GM11168 (cell line): ENCODE measurements around the gene KRTAP10-9.
"Not testable (repeated sequence)": the region's sequence is repeated elsewhere in the genome, so short reads cannot be mapped to it uniquely, and the experiment has no call there.

Source experiments
- in situ Hi-C: fragments of 300-500 bp; cut with MboI; formaldehyde crosslinking; loops from one replicate; pipeline ENCODE4 v1.12.0; 2022; ENCODE audit warnings: low sequenced_read_pairs; ENCODE audit not compliant: unreplicated experiment

The KRTAP10-9 gene, protein sequence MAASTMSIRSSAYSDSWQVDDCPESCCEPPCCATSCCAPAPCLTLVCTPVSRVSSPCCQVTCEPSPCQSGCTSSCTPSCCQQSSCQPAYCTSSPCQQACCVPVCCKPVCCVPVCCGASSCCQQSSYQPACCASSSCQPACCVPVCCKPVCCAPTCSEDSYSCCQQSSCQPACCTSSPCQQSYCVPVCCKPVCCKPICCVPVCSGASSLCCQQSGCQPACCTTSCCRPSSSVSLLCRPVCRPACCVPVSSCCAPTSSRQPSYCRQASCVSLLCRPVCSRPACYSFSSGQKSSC

GRCh38 chr21:44626673-44627143, at the start of gene KRTAP10-9:
TSS of gene KRTAP10-9 (plus strand) at chr21:44627093. CDS start at chr21:44627172, 79 bp downstream.
- in situ Hi-C loops: loop anchor here (5.0 kb wide), 1 partner anchor 74 kb away; the partner anchor contains the start of gene KRTAP10-2

DNA sequence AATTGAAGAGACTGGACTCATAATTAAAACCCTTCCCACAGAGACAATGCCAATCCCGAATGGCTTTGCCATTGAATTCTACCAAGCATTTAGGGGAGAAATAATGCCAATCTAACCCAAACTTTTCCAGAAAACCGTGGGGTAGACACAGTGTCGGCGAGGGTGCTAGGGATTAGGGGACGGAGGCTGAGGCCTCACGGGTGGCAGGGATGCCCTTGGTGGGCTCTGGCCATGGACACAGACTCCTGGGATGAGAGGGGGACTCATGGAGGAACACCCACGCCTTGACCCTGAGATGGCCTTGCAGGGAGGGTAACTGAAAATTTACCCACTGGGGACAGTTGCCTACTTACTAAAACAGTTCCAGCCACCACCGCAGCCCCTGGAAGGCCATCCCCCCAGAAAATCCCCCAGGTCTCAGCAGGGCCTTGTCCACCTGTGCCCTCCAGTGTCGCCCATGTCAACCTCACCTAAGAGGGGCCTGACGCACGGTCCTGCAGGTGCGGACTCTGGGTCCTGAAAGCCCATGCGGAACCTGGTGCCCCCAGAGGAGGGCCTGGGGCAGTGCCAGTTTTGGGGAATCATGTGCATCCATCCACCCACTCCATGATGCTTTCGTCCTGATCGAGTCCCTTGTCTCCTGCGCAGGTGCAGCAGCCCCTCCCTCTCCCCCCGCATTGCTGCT, 48.4 kb upstream of the KRTAP10-9 start:
- in situ Hi-C loops: no loop called here

DNA sequence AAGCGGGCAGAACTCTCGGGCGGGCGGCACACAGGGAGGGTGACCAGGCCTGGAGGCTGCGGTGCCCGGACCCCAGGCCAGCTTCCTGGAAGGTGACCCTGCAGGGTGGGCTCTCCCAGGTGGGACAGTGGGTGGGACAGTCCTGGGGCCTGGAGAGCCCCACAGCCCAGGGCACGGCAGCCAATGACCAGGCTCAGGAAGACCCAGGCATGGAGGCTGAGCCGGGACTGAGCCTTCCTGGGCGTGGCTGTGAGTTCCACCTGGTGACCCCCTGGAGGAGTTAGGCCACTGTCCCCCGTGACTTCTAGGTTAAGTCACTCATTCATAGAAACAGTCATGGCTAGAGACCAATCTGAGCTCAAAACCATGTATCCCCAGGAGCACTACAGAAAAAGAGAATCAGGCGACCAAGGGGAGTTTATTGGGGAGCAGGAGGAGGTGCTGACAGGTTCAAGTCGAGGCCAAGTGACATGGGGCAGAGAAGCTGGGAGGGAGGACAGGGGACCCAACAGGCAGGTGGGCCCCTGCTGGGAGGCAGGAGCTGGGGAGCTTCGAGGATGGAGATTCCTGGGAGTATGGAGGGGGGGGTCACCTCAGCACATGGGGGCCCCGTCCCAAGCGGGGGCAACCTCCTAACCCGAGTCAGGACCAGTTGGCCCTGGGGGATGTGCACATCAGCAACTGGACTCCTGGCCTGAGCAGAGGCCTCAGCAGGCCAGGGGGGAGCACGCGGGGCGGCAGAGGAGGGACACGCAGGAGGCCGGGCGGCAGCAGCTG, 47.6 kb upstream of the KRTAP10-9 start:
- in situ Hi-C loops: no loop called here

GRCh38 chr21:44579833-44580144, 47.1 kb upstream of the KRTAP10-9 start:
- in situ Hi-C loops: no loop called here

DNA sequence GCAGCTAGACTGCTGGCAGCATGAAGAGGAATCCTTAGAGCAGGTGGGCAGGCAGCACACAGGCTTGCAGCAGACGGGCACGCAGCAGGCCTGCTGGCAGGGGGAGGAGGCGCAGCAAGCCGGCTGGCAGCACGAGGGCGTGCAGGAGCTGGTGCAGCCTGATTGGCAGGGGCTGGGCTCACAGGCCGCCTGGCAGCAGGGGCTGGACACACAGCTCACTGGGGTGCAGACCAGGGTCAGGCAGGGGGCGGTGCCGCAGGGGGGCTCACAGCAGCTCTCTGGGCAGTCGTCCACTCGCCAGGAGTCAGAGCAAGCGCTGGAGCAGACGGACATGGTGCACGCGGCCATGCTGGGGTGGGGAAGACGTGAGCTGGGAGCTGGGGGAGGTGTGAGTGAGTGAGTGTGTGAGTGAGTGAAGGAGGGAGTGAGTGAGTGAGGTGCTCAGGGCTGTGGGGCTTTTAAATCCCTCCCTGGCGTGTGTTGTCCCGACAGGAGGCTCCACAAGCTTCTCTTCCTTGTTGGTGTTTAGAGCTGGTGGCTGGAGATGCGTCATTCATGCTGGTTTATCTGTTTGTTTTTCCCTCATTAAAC, 46.6 kb upstream of the KRTAP10-9 start, which contains the start of gene KRTAP10-5:
Gene KRTAP10-5 (minus strand): TSS at position 374 of the 591 bp plus-strand sequence. CDS start 26 bp downstream, at position 348.
- in situ Hi-C loops: not testable (repeated sequence)

- in situ Hi-C loops: no loop called here
Observed at GRCh38 chr21:44581158-44581557, 45.7 kb upstream of the KRTAP10-9 start.

DNA sequence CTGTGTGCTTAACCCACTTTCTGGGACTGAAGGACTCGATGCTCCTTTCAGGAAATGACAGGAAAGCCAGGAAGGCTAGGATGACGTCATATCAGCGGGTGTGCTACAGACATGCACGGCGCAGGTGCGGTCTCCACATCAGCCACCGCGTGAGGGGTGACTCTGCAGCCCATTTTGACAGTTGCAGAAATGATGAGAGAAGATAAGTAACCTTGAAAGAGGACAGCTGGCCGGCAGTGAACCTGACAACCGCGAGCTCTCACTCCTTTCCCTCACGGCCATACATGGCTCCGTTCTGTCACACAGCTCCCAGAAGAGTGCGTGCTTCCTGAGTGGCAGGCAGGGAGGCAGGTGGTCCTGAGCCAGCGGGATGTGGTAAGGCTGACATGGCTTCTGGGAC, 44.8 kb upstream of the KRTAP10-9 start:
- in situ Hi-C loops: no loop called here

DNA sequence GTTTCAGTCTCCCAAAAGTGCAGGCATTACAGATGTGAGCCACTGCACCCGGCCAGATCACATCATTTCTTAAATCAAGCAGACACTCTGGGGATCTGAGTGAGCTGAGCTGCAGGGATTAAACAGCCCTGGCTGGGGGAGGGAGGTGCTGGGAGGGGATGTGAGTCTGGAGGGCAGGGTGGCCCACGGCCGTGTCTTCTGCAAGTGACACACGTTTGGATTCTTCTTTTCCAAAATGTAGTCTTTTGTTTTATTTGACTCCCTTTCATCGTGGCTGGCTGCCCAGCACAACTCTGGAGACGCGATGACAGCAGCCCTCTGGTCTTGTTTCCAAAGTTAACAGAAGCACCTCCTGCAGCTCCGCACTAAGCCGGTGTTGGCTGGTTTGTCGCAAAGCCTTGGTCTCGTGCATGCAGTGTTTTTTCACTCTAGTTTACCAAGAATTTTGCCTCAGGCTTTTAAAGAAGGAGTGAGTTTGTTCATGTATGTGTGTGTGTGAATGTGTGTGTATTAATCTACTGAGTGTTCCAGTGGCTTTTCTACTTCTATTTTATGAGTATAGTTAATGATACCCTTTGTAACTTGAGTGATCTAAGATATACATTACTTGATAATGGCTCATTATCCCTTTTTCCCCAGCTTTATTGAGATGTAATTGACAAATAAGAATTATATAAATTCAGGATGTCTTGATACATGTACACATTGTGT, 43.6 kb upstream of the KRTAP10-9 start:
- in situ Hi-C loops: no loop called here

GRCh38 chr21:44583800-44584147, 43.1 kb upstream of the KRTAP10-9 start:
- in situ Hi-C loops: no loop called here

DNA sequence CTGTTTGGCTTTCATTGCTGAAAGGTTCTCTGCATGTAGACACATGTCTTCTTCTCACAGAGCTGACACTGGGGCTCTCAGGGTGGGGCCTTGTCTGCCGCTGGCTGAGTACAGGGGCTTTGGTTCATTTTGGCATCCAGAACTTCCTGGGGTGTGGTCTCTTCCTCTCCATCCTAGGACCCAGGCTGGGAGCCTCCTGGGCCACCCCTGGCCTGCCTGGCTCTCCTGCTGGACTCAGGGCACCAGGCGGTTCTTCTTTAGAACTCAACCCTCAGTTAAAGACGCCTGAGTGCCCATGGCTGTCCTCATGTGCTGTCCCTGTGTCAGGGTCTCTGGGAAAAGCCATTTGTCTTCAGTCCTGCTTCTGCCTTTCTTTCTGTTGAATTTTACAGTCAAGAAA, 41.0 kb upstream of the KRTAP10-9 start:
- in situ Hi-C loops: no loop called here

DNA sequence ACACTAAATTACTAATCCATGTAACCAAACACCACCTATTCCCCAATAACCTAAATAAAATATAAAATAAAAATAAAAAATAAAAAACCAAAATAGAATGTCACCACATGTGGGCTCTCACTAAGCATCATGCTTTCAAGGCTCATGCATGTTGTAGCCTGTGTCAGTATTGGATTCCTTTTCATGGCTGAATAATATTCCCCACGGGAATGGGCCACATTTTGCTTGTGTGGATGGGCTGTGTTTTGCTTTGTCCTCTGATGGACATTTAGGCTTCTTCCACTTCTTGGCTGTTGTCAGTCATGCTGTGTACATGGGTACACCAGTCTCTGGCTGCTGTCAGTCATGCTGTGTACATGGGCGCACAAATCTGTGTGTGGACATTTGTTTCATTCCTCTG, 37.8 kb upstream of the KRTAP10-9 start:
- in situ Hi-C loops: no loop called here

DNA sequence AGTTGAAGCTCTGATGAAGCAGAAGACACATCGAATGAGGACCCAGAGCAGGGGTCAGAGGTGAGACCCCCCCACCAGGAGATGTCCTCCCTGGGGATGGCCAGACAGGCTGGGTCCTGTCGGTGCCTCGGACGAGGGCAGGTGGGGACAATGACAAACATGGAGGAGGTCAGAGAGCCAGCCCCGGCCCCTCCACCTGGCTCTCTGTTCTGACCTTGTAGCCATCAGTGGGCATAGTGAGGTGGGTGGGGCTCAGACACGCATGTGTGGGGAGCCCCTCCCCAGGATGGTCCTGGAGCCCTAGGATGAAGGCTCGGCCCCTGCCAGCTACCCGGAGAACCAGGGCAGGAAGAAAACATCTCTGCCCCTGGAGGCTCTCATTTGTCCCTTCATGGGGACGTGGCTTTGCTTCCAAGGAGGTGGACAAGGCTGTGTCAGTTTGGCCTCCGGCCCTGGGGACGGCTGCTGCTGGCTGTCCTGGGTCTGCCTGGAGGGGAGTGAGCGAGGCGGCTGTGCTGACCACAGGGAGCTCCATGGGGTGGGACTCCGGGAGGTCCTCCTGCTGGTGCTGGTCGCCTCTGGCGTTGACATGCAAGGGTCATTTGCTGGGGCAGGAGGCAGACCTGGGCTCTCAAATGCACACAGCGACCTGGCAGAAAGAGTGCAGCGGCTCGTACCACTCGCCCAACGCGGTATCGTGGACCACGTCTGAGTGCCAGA, 37.1 kb upstream of the KRTAP10-9 start:
- in situ Hi-C loops: no loop called here

- in situ Hi-C loops: no loop called here
Observed at GRCh38 chr21:44590311-44590721, 36.6 kb upstream of the KRTAP10-9 start.

- in situ Hi-C loops: not testable (repeated sequence)
Observed at GRCh38 chr21:44590897-44591800, 35.7 kb upstream of the KRTAP10-9 start.

DNA sequence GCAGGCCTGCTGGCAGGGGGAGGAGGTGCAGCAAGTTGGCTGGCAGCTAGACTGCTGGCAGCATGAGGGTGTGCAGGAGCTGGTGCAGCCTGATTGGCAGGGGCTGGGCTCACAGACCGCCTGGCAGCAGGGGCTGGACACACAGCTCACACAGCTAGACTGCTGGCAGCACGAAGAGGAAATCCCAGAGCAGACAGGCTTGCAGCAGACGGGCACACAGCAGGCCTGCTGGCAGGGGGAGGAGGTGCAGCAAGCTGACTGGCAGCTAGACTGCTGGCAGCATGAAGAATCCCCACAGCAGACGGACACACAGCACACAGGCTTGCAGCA, 35.1 kb upstream of the KRTAP10-9 start:
- in situ Hi-C loops: not testable (repeated sequence)

DNA sequence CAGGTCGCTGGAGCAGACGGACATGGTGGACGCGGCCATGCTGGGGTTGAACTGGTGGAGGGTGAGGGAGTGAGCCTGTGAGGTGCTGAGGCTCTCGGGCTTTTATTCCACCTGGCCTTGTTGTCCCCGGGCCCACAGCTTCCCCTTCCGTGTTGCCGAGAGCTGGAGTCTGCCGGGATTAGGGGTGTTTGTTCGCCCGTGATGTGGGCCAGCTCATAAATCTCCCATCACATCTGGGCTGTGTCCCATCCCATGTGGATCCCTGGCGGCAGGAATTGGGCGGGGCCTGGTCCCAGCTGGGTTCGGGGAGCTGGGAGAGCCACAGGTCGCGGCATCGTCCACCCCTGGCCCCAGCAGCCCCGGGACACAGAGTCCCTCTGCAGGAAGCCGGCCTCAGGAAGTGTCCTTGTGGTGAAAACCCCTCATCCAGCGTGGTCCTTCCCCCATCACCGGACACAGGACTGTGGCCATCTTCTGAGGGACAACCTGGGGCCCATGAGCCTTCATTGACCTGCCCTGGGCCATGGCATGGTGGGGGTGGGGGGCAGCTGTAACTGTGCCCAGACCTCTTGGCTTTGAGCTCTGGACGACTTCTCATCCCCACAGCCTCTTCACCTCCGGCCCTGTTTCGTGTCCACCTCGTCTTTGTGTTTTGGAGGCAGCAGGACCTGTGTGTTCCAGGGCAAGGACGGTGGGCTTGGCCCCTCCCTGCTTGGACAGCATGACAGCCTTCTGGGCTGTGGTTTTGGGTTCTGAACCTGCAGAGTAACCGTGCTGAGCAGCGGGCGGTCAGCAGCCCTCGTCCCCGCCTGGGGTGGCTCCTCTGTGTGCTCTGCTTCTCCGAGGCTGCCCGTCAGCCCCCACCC, 34.2 kb upstream of the KRTAP10-9 start, which contains the start of gene KRTAP10-6:
Gene KRTAP10-6 (minus strand): TSS at position 60 of the 866 bp plus-strand sequence. CDS start 21 bp downstream, at position 39.
- in situ Hi-C loops: no loop called here

DNA sequence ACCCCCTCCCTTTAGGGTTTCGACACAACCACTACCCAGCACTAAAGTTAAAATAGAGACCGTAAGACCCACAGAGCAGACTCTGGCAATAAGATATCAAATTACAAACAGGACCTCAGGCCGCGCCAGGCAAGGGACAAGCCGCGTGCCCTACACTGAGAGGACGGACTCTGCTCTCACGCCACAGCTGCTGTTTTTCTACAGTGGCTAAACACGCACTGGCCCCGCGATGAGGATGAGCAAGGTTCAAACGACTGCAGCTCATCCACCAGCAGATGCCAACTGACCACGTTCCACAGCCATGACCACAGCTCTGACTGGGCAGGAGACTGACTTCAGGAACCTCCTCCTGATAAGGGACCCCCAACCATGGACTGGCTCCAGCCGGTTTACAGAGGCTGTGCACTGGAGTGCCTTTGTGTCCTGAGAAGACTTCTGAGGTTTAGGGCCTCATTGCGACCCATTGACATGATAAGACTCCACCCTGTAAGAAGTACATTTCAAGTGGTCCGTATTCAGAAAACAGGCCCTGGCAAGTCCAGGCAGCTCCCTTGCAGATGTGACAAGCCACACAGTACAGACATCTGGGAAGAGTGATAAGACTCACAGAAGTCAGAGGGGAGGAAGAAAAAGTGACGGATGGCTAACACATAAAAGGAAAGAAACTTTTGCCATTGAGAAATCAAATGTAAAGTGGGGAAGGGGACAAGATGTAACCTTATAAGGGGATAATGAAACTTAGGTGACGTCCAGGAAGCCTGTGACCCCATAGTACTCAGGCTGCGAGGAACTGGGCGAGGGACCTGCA, 33.1 kb upstream of the KRTAP10-9 start:
- in situ Hi-C loops: no loop called here
